GM18511 (cell line): ENCODE results near the gene OR56A3.
A peak's percentile ranks its signal among the peaks of the same experiment; 100 is the strongest.

ENCODE experiments used
- ATAC-seq: cut with Tn5 transposase; IDR thresholded peaks from one replicate; pipeline ENCODE4 v1.9.1; 2021; ENCODE audit warnings: mild to moderate bottlenecking, moderate library complexity; ENCODE audit not compliant: unreplicated experiment

OR56A3 gene

DNA sequence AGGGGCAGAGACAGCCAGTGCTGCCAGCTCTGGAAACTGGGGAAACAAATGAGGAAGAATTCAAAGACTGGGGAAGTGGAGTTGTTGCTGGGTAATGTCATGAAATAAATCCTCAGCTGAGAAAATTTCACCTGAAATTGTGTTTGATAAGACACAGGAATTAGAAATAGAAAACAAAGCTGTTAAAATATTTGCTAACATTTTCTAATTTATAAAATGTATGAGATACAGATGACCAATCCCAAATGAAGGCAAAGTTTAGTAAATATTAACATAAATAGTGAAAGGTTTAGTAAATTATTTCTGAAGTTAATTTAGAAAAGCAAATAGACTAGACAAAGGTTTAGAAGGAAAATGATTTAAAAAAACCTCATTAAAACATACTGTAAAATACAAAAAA lies 26.3 kb downstream of the OR56A3 start, which contains the start of gene OR56A5:
Gene OR56A5, minus strand, starts transcription at position 101 of the 400 bp plus-strand sequence. Its CDS starts 0 bp downstream, at position 101.
- ATAC-seq: no peak

- no peak for ATAC-seq
Observed at GRCh38 chr11:5973530-5973929, 31.5 kb downstream of the OR56A3 start.

- ATAC-seq: no peak
Observed at GRCh38 chr11:5983443-5983842, 41.4 kb downstream of the OR56A3 start.

DNA sequence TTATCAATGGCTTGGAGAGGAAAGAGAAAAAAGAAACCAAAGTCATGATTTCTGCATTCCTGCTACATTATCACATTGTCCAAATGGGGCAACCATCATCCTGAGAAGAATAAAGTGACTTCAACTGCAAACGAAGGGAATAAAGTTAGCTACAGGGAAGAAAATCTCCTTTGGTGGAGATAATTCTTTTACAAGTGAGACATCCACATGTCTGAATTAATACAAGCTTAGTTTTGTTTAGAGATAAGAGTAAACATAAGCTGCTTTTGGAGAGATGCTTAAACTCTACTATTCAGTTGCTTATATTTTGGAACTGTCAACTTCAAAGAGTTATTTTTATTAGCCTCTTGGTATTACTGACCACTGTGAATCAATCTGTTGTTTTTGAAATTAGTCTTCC lies 44.8 kb downstream of the OR56A3 start, which contains the start of gene OR52L1:
Gene OR52L1, minus strand, starts transcription at position 101 of the 400 bp plus-strand sequence. Its CDS starts 55 bp downstream, at position 46.
- ATAC-seq: no peak

DNA sequence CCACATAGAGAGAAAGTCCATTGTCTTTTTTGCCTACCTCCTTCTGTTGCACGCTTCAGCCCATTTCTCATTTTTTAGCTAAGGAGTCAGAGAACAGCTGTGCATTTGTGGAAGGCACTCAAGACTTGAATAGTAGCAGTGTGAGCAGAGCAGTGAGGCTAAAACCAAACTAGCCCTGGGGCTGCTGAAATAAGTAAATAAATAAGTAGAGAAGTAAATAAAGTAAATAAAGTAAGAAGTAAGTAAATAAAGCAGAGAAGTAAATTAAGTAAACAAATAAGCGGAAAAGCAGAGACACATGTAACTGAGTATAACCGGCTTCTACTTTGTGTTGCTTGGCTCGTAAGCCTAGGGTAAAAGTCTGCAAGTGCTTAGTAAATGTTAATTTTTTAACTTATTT lies 47.2 kb downstream of the OR56A3 start:
- ATAC-seq: no peak

GRCh38 chr11:5992150-5992549 lies 50.1 kb downstream of the OR56A3 start:
- no peak for ATAC-seq

- peak; percentile 54 for ATAC-seq
Observed at GRCh38 chr11:5992604-5993251, 50.7 kb downstream of the OR56A3 start.

GRCh38 chr11:5994791-5995190 lies 52.7 kb downstream of the OR56A3 start:
- no peak for ATAC-seq
